Measurements from ENCODE around the gene HRG. TPM values are rescaled to one million over a fixed set of nuclear protein-coding genes. Genes with fewer than 3 reads are reported as not detected.

HRG gene
- polyA plus RNA-seq, 1 experiment, result not detected

DNA sequence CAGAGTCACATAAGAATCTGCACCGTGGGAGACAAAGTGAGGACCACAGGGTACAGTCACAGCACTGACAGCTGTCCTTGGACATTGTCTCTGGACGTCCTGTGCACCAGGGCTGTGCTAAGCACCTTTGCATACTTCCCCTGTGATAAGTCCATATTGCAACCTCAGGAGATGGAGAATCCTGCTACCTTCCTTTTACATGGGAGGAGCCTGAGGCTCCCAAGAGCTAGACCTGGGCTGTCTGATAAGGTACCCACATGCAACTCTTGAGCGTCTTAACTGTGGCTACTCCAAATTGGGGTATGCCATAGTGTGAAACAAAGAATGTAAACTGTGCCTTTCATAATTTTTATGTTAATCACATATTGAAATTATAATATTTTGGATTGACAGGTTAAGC is 28.1 kb upstream of the HRG start:
- CTCF ChIA-PET, result no interaction called here
- no peak for TF ChIP-seq CTCF (IDR thresholded peaks at IDR 0.05; ENCODE audit: insufficient read depth, low read depth, low read length)
- Histone ChIP-seq H3K27me3 (ENCODE audit: control insufficient read depth, insufficient read depth, low read length) (peaks cover 8% of the 10 kb centered on the region), H3K36me3 (ENCODE audit: control insufficient read depth, insufficient read depth, low read length) (no peaks in the 10 kb centered on the region), H3K4me3 (ENCODE audit: low read depth, low read length) (no peak overlapping the region)
- no peak for DNase-seq (ENCODE audit: low read depth)
- POLR2A ChIA-PET, result no interaction called here

DNA sequence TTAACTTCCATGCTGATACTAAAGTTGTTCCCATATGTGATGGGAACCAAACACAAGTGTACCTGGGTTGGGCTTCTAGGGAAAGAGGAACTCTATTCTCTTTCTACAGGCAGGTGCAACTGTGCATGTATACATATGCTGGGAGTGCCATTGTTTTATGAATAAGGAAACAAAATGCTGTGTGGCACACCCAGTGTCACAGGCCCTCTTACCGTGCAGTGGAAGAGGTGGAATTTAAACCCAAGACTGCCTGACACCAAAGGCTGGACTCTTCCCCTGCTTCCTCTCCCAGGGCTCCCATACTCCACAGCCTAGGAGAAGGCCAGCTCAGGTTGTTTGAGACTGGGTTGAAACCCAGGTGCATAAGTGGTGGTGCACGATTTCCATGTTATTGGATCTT is 27.6 kb upstream of the HRG start:
- peaks cover 8% of the 10 kb centered on the region for H3K27me3 ChIP-seq (ENCODE audit: control insufficient read depth, insufficient read depth, low read length)
- no peak for DNase-seq (ENCODE audit: low read depth)
- CTCF ChIA-PET, result no interaction called here
- TF ChIP-seq CTCF (IDR thresholded peaks at IDR 0.05; ENCODE audit: insufficient read depth, low read depth, low read length), result no peak
- H3K36me3 ChIP-seq (ENCODE audit: control insufficient read depth, insufficient read depth, low read length), result no peaks in the 10 kb centered on the region
- no peak overlapping the region for H3K4me3 ChIP-seq (ENCODE audit: low read depth, low read length)
- POLR2A ChIA-PET, result no interaction called here

DNA sequence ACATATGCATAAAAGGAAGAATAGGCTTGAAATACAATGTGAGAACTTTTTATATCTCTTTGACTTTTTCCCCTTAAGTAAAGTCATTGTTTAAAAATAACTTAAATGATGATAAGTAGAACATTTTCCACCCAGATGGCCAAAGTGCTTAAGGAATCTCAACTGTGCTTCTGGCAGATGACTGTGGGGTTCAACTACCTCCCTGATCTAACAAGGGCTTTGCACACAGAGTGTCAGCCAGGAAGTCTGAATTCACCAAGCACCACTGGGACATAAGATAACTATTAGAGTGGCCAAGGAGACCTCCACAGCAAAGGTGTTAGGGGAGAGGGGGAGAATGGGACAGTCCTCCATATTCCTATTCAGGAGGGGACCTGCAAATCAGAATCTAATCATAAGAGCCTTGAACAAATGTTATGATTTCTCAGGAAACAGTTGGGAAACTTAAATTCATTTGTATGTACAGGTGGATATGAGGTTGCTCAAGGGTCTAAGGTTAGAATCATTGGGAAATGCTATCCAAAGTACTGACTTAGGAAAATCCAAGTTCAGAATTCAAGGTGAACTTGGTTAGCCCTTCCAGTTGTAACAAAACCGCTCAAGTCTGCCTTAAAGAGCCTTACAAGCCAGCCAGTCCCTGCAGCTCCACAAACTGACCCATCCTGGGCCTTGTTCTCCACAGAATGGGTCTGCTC is 25.9 kb upstream of the HRG start, which contains the start of gene FETUB:
Gene FETUB (plus strand): TSS at position 622 of the 695 bp plus-strand sequence. CDS start 62 bp downstream, at position 684.
- H3K4me3 ChIP-seq (ENCODE audit: low read depth, low read length), result no peak within 1 kb of the TSS
- ChIA-PET CTCF (no interaction called here), POLR2A (no interaction called here)
- DNase-seq (ENCODE audit: low read depth), result no peak
- H3K36me3 ChIP-seq (ENCODE audit: control insufficient read depth, insufficient read depth, low read length), result no peaks in the 10 kb centered on the region
- TF ChIP-seq CTCF (IDR thresholded peaks at IDR 0.05; ENCODE audit: insufficient read depth, low read depth, low read length), result no peak
- H3K27me3 ChIP-seq (ENCODE audit: control insufficient read depth, insufficient read depth, low read length), result peaks cover 9% of the 10 kb centered on the region

DNA sequence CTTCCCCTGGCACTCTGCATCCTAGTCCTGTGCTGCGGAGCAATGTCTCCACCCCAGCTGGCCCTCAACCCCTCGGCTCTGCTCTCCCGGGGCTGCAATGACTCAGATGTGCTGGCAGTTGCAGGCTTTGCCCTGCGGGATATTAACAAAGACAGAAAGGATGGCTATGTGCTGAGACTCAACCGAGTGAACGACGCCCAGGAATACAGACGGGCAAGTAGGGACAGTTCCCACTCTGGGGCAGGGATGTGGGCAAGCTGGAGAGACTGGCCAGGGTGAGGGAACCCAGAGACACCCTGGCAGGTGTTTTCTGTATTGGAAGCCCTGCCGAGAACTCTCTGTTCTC is 25.4 kb upstream of the HRG start:
- Histone ChIP-seq H3K27me3 (ENCODE audit: control insufficient read depth, insufficient read depth, low read length) (peaks cover 9% of the 10 kb centered on the region), H3K36me3 (ENCODE audit: control insufficient read depth, insufficient read depth, low read length) (no peaks in the 10 kb centered on the region), H3K4me3 (ENCODE audit: low read depth, low read length) (no peak overlapping the region)
- no peak for DNase-seq (ENCODE audit: low read depth)
- POLR2A ChIA-PET, result no interaction called here
- TF ChIP-seq CTCF (IDR thresholded peaks at IDR 0.05; ENCODE audit: insufficient read depth, low read depth, low read length), result no peak
- CTCF ChIA-PET, result no interaction called here

- no peak for TF ChIP-seq CTCF (IDR thresholded peaks at IDR 0.05; ENCODE audit: insufficient read depth, low read depth, low read length)
- Histone ChIP-seq H3K36me3 (ENCODE audit: control insufficient read depth, insufficient read depth, low read length) (no peaks in the 10 kb centered on the region), H3K4me3 (ENCODE audit: low read depth, low read length) (no peak overlapping the region), H3K27me3 (ENCODE audit: control insufficient read depth, insufficient read depth, low read length) (peaks cover 7% of the 10 kb centered on the region)
- ChIA-PET POLR2A (no interaction called here), CTCF (no interaction called here)
- no peak for DNase-seq (ENCODE audit: low read depth)
Measured at GRCh38 chr3:186640929-186641328, 24.9 kb upstream of the HRG start.
